Neural progenitor cell (in vitro differentiated cells): ENCODE data around the gene CYP4F3. TPM values are rescaled to one million over a fixed set of nuclear protein-coding genes. Genes with fewer than 3 reads are reported as not detected.
"Not testable (repeated sequence)": the region's sequence is repeated elsewhere in the genome, so short reads cannot be mapped to it uniquely, and the experiment has no call there.

Experiments used
- DNase-seq: peaks from one replicate; pipeline ENCODE4 v3.0.0-alpha.2; 2016; ENCODE audit warnings: low spot score
- H2AFZ ChIP-seq: fragments of 200-600 bp; sonication (generic); replicated peaks from 2 replicates; pipeline ENCODE4 v1.6.1; 2016; ENCODE audit warnings: antibody characterized with exemption
- H3F3A ChIP-seq: fragments of 200-600 bp; sonication (generic); 2 replicates; pipeline ENCODE4 v1.6.1; 2016; ENCODE audit warnings: antibody characterized with exemption, low read depth
- H3K27ac ChIP-seq: fragments of 200-600 bp; sonication (generic); 2 replicates; pipeline ENCODE4 v1.5.1; 2016; ENCODE audit warnings: mild to moderate bottlenecking
- H3K27me3 ChIP-seq: fragments of 200-600 bp; sonication (generic); 2 replicates; pipeline ENCODE4 v1.6.1; 2016; ENCODE audit warnings: mild to moderate bottlenecking, moderate library complexity
- H3K36me3 ChIP-seq: fragments of 200-600 bp; sonication (generic); 2 replicates; pipeline ENCODE4 v1.5.1; 2016
- H3K4me1 ChIP-seq: fragments of 200-600 bp; sonication (generic); 2 replicates; pipeline ENCODE4 v1.6.1; 2016; ENCODE audit warnings: mixed run types
- H3K4me2 ChIP-seq: fragments of 200-600 bp; sonication (generic); 2 replicates; pipeline ENCODE4 v1.6.1; 2016
- H3K4me3 ChIP-seq: fragments of 200-600 bp; sonication (generic); 2 replicates; pipeline ENCODE4 v1.5.1; 2016
- H3K79me2 ChIP-seq: fragments of 200-600 bp; sonication (generic); 2 replicates; pipeline ENCODE4 v1.6.1; 2016; ENCODE audit warnings: low read depth
- H3K9ac ChIP-seq: fragments of 200-600 bp; sonication (generic); 2 replicates; pipeline ENCODE4 v1.6.1; 2016
- H3K9me3 ChIP-seq: fragments of 200-600 bp; sonication (generic); 2 replicates; pipeline ENCODE4 v1.5.1; 2016; ENCODE audit warnings: low read depth
- H4K20me1 ChIP-seq: fragments of 200-600 bp; sonication (generic); 2 replicates; pipeline ENCODE4 v1.6.1; 2016; ENCODE audit warnings: low read depth
- H3K27ac Mint-ChIP-seq: 3 replicates; pipeline ENCODE4 v1.8.0; 2021; ENCODE audit warnings: mixed read lengths
- H3K27me3 Mint-ChIP-seq: 2 replicates; pipeline ENCODE4 v1.8.0; 2022; ENCODE audit warnings: low read depth, mild to moderate bottlenecking, inconsistent platforms, moderate library complexity, mixed read lengths; ENCODE audit not compliant: insufficient read depth
- H3K36me3 Mint-ChIP-seq: 3 replicates; pipeline ENCODE4 v1.8.0; 2021; ENCODE audit warnings: mixed read lengths
- H3K4me1 Mint-ChIP-seq: 3 replicates; pipeline ENCODE4 v1.8.0; 2021; ENCODE audit warnings: mixed read lengths
- H3K4me3 Mint-ChIP-seq: 3 replicates; pipeline ENCODE4 v1.8.0; 2021; ENCODE audit warnings: mild to moderate bottlenecking, moderate library complexity, mixed read lengths
- H3K9me3 Mint-ChIP-seq: 3 replicates; pipeline ENCODE4 v1.8.0; 2020; ENCODE audit warnings: mixed read lengths
- EZH2 ChIP-seq: fragments of 200-600 bp; sonication (generic); IDR thresholded peaks from 2 replicates; pipeline ENCODE4 v1.6.1; 2017; ENCODE audit warnings: antibody characterized with exemption, mild to moderate bottlenecking, moderate library complexity
- EZH2phosphoT487 ChIP-seq: fragments of 200-600 bp; sonication (generic); IDR thresholded peaks from 2 replicates; pipeline ENCODE4 v1.6.1; 2017; ENCODE audit warnings: antibody characterized with exemption
- total RNA-seq: library from RNA; depleted of rRNA; stranded (reverse); fragments of >200 nt; gene quantifications from 2 replicates; pipeline ENCODE4 v1.2.3, GENCODE V29; 2015; ENCODE audit warnings: low replicate concordance
- TF ChIP-seq, protein P1 (sequence below): fragments of 200-600 bp; sonication (generic); IDR thresholded peaks from 2 replicates; pipeline ENCODE4 v1.5.1; 2017; ENCODE audit warnings: antibody characterized with exemption, mild to moderate bottlenecking

Gene CYP4F3
- total RNA-seq, 1 donor from 2014 or later: not detected

DNA sequence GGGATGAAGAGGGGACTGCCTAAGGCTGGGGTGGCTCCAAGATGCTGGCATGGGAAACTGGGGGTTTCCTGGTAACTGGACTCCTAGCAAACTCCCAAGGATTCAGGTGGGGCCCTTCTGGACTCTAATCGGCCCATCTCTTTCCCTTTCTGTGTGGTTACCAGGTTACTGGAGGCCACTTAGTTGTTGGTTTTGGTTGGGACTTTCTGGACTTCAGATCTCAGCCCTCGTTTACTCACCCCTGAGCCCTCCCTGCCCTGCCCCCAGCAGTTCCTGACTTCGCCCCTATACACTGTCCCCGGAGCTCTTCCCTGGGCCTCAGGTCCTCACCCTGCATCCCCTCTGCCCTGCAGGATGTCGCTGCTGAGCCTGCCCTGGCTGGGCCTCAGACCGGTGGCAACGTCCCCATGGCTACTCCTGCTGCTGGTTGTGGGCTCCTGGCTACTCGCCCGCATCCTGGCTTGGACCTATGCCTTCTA, 32.5 kb downstream of the CYP4F3 start:
- H3K27me3 ChIP-seq: no peaks in the 10 kb centered on the region
- Mint-ChIP-seq H3K4me1 (no peaks in the 10 kb centered on the region), H3K36me3 (peaks cover 1% of the 10 kb centered on the region), H3K27me3 (peaks cover 7% of the 10 kb centered on the region), H3K27ac (no peak overlapping the region), H3K4me3 (no peak overlapping the region), H3K9me3 (peaks cover 20% of the 10 kb centered on the region)
- no peaks in the 10 kb centered on the region for H3K79me2 ChIP-seq
- H3K9me3 ChIP-seq: peaks cover 3% of the 10 kb centered on the region
- TF ChIP-seq EZH2 (no peak), EZH2phosphoT487 (no peak)
- TF ChIP-seq, protein P1, sequence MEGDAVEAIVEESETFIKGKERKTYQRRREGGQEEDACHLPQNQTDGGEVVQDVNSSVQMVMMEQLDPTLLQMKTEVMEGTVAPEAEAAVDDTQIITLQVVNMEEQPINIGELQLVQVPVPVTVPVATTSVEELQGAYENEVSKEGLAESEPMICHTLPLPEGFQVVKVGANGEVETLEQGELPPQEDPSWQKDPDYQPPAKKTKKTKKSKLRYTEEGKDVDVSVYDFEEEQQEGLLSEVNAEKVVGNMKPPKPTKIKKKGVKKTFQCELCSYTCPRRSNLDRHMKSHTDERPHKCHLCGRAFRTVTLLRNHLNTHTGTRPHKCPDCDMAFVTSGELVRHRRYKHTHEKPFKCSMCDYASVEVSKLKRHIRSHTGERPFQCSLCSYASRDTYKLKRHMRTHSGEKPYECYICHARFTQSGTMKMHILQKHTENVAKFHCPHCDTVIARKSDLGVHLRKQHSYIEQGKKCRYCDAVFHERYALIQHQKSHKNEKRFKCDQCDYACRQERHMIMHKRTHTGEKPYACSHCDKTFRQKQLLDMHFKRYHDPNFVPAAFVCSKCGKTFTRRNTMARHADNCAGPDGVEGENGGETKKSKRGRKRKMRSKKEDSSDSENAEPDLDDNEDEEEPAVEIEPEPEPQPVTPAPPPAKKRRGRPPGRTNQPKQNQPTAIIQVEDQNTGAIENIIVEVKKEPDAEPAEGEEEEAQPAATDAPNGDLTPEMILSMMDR: no peak
- no peaks in the 10 kb centered on the region for H3F3A ChIP-seq
- H4K20me1 ChIP-seq: no peaks in the 10 kb centered on the region
- H3K4me2 ChIP-seq: no peak overlapping the region
- H3K4me1 ChIP-seq: no peaks in the 10 kb centered on the region
- H2AFZ ChIP-seq: no peak overlapping the region
- H3K4me3 ChIP-seq: no peak overlapping the region
- no peak for DNase-seq
- H3K27ac ChIP-seq: no peak overlapping the region
- no peaks in the 10 kb centered on the region for H3K36me3 ChIP-seq
- H3K9ac ChIP-seq: no peak overlapping the region

DNA sequence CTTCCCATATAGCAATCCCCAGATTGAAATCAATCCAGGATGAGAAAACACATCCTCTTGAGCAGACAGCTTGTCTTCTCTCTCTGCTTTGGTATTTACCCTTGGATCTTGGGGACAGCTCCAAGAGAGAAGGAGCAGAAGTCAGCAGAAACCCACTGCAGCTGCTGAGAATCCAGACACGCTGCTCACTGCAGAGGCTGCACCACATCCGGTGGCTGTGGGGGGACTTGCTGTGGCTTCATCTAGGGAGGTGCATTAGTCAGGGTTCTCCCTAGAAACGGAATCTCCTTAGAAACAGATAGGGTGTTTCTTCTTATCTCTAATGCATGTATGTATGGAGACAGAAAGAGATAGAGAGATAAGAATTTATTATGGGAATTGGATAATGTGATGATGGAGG, 34.9 kb downstream of the CYP4F3 start:
- H3K4me3 ChIP-seq: no peak overlapping the region
- H3K27me3 Mint-ChIP-seq: peaks cover 9% of the 10 kb centered on the region

DNA sequence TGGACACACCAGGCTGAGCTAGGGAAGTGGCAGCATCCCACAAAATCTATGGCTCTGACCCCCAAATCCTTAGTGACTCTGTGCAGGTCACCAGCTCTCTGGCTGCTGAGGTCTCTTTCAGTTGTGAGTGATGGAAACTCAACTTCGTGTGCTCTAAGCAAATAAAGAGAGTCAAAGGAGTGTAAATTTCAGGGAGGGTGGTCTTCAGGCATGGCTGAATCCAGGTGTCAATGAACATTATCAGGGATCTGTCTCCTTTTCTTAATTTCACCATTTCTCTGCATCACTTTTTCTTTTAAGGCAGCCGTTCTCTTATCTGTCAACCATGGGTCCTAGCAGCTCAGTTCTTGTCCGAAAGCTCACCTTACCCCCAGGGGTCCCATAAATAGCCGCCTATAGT, 38.4 kb downstream of the CYP4F3 start:
- no peaks in the 10 kb centered on the region for H3K4me1 ChIP-seq
- DNase-seq: no peak
- Mint-ChIP-seq H3K27me3 (peaks cover 5% of the 10 kb centered on the region), H3K9me3 (peaks cover 28% of the 10 kb centered on the region), H3K27ac (no peak overlapping the region), H3K4me1 (no peaks in the 10 kb centered on the region), H3K4me3 (no peak overlapping the region), H3K36me3 (no peaks in the 10 kb centered on the region)
- no peak for TF ChIP-seq EZH2
- TF ChIP-seq EZH2phosphoT487: no peak
- TF ChIP-seq, protein P1: no peak
- H3K9ac ChIP-seq: no peak overlapping the region
- no peaks in the 10 kb centered on the region for H4K20me1 ChIP-seq
- H3K79me2 ChIP-seq: no peaks in the 10 kb centered on the region
- H2AFZ ChIP-seq: no peak overlapping the region
- H3K4me3 ChIP-seq: no peak overlapping the region
- H3F3A ChIP-seq: no peaks in the 10 kb centered on the region
- no peak overlapping the region for H3K4me2 ChIP-seq
- no peaks in the 10 kb centered on the region for H3K27me3 ChIP-seq
- H3K9me3 ChIP-seq: peaks cover 4% of the 10 kb centered on the region
- no peak overlapping the region for H3K27ac ChIP-seq
- no peaks in the 10 kb centered on the region for H3K36me3 ChIP-seq

More for the DNA sequence above, 34.9 kb downstream of the CYP4F3 start:
- H3K79me2 ChIP-seq: no peaks in the 10 kb centered on the region
- no peak for TF ChIP-seq EZH2phosphoT487
- TF ChIP-seq EZH2: no peak
- TF ChIP-seq, protein P1: no peak
- H2AFZ ChIP-seq: no peak overlapping the region
- H3K36me3 ChIP-seq: no peaks in the 10 kb centered on the region
- peaks cover 3% of the 10 kb centered on the region for H3K9me3 ChIP-seq
- no peaks in the 10 kb centered on the region for H3K27me3 ChIP-seq
- no peaks in the 10 kb centered on the region for H3K4me1 Mint-ChIP-seq
- no peak overlapping the region for H3K4me3 Mint-ChIP-seq
- no peak overlapping the region for H3K27ac ChIP-seq
- H3F3A ChIP-seq: no peaks in the 10 kb centered on the region
- H3K4me2 ChIP-seq: no peak overlapping the region
- no peaks in the 10 kb centered on the region for H3K4me1 ChIP-seq
- no peak overlapping the region for H3K27ac Mint-ChIP-seq
- no peak overlapping the region for H3K9ac ChIP-seq
- no peak for DNase-seq
- no peaks in the 10 kb centered on the region for H3K36me3 Mint-ChIP-seq
- peaks cover 31% of the 10 kb centered on the region for H3K9me3 Mint-ChIP-seq
- no peaks in the 10 kb centered on the region for H4K20me1 ChIP-seq

DNA sequence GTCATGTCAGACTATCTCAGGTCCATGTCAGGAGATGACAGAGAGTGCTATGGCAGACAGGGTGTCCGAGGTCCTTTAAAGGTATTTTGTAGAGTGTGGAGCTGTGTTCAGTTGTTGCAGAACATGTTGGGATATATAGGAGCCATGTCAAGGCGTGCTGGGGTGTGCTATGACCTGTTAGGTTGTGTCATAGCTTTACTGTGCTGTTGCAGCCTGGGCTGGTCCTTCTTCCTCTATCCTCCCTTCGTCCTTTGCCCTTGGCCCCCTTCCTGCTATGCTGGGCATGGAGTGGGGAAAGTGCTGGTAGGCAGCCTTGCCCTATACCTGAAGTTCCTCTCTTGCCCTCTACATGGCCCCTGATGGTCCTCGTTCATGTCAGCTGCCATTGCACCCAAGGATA, 39.2 kb downstream of the CYP4F3 start:
- not testable (repeated sequence) for H3K27me3 Mint-ChIP-seq, H3K36me3 Mint-ChIP-seq, H3K4me2 ChIP-seq, H3K4me1 ChIP-seq, H3K4me1 Mint-ChIP-seq, H3K27ac ChIP-seq, H3K4me3 Mint-ChIP-seq, H3K27me3 ChIP-seq, H3F3A ChIP-seq, H3K9me3 ChIP-seq, H3K4me3 ChIP-seq, DNase-seq, H4K20me1 ChIP-seq, H2AFZ ChIP-seq, H3K36me3 ChIP-seq, H3K79me2 ChIP-seq, H3K27ac Mint-ChIP-seq, H3K9ac ChIP-seq
- H3K9me3 Mint-ChIP-seq: peaks cover 31% of the 10 kb centered on the region
